GM23338 (cell line): ENCODE results near the gene MYH15. TPM values are rescaled to one million over a fixed set of nuclear protein-coding genes. Genes with fewer than 3 reads are reported as not detected.

ENCODE experiments used
- ATAC-seq: fragments of 200-7000 bp; cut with Tn5 transposase; 3 replicates; pipeline ENCODE4 v1.9.1; 2020
- DNase-seq: peaks from one replicate; pipeline ENCODE4 v3.0.0-alpha.2; 2015; ENCODE audit warnings: low spot score
- H2AFZ ChIP-seq: fragments of 200-600 bp; sonication (generic); 2 replicates; pipeline ENCODE4 v1.8.0; 2016; ENCODE audit warnings: antibody characterized with exemption, mild to moderate bottlenecking, moderate library complexity
- H3F3A ChIP-seq: fragments of 200-600 bp; sonication (generic); replicated peaks from 2 replicates; pipeline ENCODE4 v1.8.0; 2017; ENCODE audit warnings: antibody characterized with exemption, mixed run types, low read depth
- H3K27ac ChIP-seq: fragments of 200-600 bp; sonication (generic); 2 replicates; pipeline ENCODE4 v1.6.1; 2016; ENCODE audit warnings: low read depth
- H3K27me3 ChIP-seq: fragments of 200-600 bp; sonication (generic); 2 replicates; pipeline ENCODE4 v1.8.0; 2016; ENCODE audit warnings: mild to moderate bottlenecking, mixed run types, moderate library complexity; ENCODE audit not compliant: insufficient read depth
- H3K36me3 ChIP-seq: fragments of 200-600 bp; sonication (generic); 2 replicates; pipeline ENCODE4 v1.8.0; 2016; ENCODE audit warnings: mild to moderate bottlenecking; ENCODE audit not compliant: insufficient read depth
- H3K4me1 ChIP-seq: fragments of 200-600 bp; sonication (generic); 2 replicates; pipeline ENCODE4 v1.8.0; 2016; ENCODE audit warnings: mild to moderate bottlenecking, moderate library complexity; ENCODE audit not compliant: insufficient read depth
- H3K4me2 ChIP-seq: fragments of 200-600 bp; sonication (generic); 2 replicates; pipeline ENCODE4 v1.7.1; 2017; ENCODE audit warnings: mixed run types
- H3K4me3 ChIP-seq: fragments of 200-600 bp; sonication (generic); 2 replicates; pipeline ENCODE4 v1.6.1; 2016; ENCODE audit warnings: mixed run types
- H3K79me2 ChIP-seq: fragments of 200-600 bp; sonication (generic); replicated peaks from 2 replicates; pipeline ENCODE4 v1.8.0; 2017; ENCODE audit warnings: mild to moderate bottlenecking; ENCODE audit not compliant: insufficient read depth
- H3K9me2 ChIP-seq: fragments of 200-600 bp; sonication (generic); 2 replicates; pipeline ENCODE4 v1.8.0; 2017; ENCODE audit not compliant: insufficient read depth
- H4K20me1 ChIP-seq: fragments of 200-600 bp; sonication (generic); replicated peaks from 2 replicates; pipeline ENCODE4 v1.8.0; 2017; ENCODE audit warnings: mild to moderate bottlenecking; ENCODE audit not compliant: insufficient read depth
- H3K27ac Mint-ChIP-seq: 2 replicates; pipeline ENCODE4 v1.8.0; 2020; ENCODE audit warnings: inconsistent platforms, mild to moderate bottlenecking, moderate library complexity, mixed read lengths
- H3K27me3 Mint-ChIP-seq: 3 replicates; pipeline ENCODE4 v1.8.0; 2022; ENCODE audit warnings: low read depth, mild to moderate bottlenecking, moderate library complexity, mixed read lengths, inconsistent platforms; ENCODE audit not compliant: insufficient read depth, poor library complexity
- H3K36me3 Mint-ChIP-seq: 3 replicates; pipeline ENCODE4 v1.8.0; 2021; ENCODE audit warnings: low read depth, mild to moderate bottlenecking, inconsistent platforms, moderate library complexity, mixed read lengths
- H3K4me1 Mint-ChIP-seq: 3 replicates; pipeline ENCODE4 v1.8.0; 2020; ENCODE audit warnings: mild to moderate bottlenecking, inconsistent platforms, mixed read lengths
- H3K4me3 Mint-ChIP-seq: 3 replicates; pipeline ENCODE4 v1.8.0; 2021; ENCODE audit warnings: moderate library complexity, mild to moderate bottlenecking, inconsistent platforms, mixed read lengths
- H3K9me3 Mint-ChIP-seq: 3 replicates; pipeline ENCODE4 v1.8.0; 2020; ENCODE audit warnings: moderate library complexity, mild to moderate bottlenecking, inconsistent platforms, mixed read lengths
- CREB1 ChIP-seq: fragments of 250-450 bp; sonication (Bioruptor Pico); IDR thresholded peaks from 2 replicates; pipeline ENCODE4 v1.5.0; 2020; ENCODE audit warnings: low read depth, mild to moderate bottlenecking, moderate library complexity
- CTCF ChIP-seq, 2 experiments: fragments of 200-600 bp in 1 of 2; sonication (generic) in 1 of 2; conservative IDR thresholded peaks; 2 replicates each; pipeline versions ENCODE4 v1.5.1 to v1.6.1; 2016 to 2017; ENCODE audit warnings: antibody characterized with exemption in 2 of 2, low read depth in 2 of 2, mild to moderate bottlenecking in 2 of 2, moderate library complexity in 1 of 2
- ETS1 ChIP-seq: IDR thresholded peaks from 2 replicates; pipeline ENCODE4 v1.6.1; 2016; ENCODE audit warnings: antibody characterized with exemption
- EZH2 ChIP-seq: fragments of 200-600 bp; sonication (generic); IDR thresholded peaks from one replicate; pipeline ENCODE4 v1.8.0; 2017; ENCODE audit warnings: antibody characterized with exemption, mild to moderate bottlenecking, low read depth; ENCODE audit not compliant: unreplicated experiment
- EZH2phosphoT487 ChIP-seq: fragments of 200-600 bp; sonication (generic); IDR thresholded peaks from one replicate; pipeline ENCODE4 v1.8.1; 2018; ENCODE audit warnings: antibody characterized with exemption; ENCODE audit not compliant: unreplicated experiment
- JUNB ChIP-seq: IDR thresholded peaks from one replicate; pipeline ENCODE4 v1.6.1; 2016; ENCODE audit warnings: antibody characterized with exemption; ENCODE audit not compliant: unreplicated experiment
- NANOG ChIP-seq: IDR thresholded peaks from 2 replicates; pipeline ENCODE4 v1.6.1; 2016; ENCODE audit warnings: antibody characterized with exemption, borderline replicate concordance
- POLR2AphosphoS5 ChIP-seq: IDR thresholded peaks from 2 replicates; pipeline ENCODE4 v1.6.1; 2016; ENCODE audit warnings: antibody characterized with exemption, low read depth
- STAT1 ChIP-seq: IDR thresholded peaks from one replicate; pipeline ENCODE4 v1.6.1; 2016; ENCODE audit warnings: antibody characterized with exemption; ENCODE audit not compliant: unreplicated experiment
- ZNF114 ChIP-seq: fragments of 250-450 bp; sonication (Bioruptor Pico); IDR thresholded peaks from 2 replicates; pipeline ENCODE4 v1.5.0; 2020; ENCODE audit warnings: mild to moderate bottlenecking, moderate library complexity
- ZNF462 ChIP-seq: fragments of 250-450 bp; sonication (Bioruptor Pico); IDR thresholded peaks from 2 replicates; pipeline ENCODE4 v1.5.0; 2020; ENCODE audit warnings: mild to moderate bottlenecking, moderate library complexity
- polyA plus RNA-seq: library from polyadenylated mRNA; unstranded; fragments of >200 nt; fragmentation: Nextera tagmentation; extraction: Ambion mirVana; gene quantifications from 2 replicates; pipeline ENCODE4 v1.2.1, GENCODE V29; 2016
- total RNA-seq: library from RNA; depleted of rRNA; stranded (reverse); fragments of >200 nt; shearing (Covaris generic); gene quantifications from 2 replicates; pipeline ENCODE4 v1.2.3, GENCODE V29; 2014

Gene MYH15
- total and polyA plus RNA-seq, 2 experiments from 2014 or later: 0.07 TPM; not detected in 1

- TF ChIP-seq EZH2 (no peak), ETS1 (no peak), ZNF114 (CRISPR knock-in tag) (no peak), NANOG (no peak), JUNB (no peak), POLR2AphosphoS5 (no peak), STAT1 (no peak), CTCF (conservative IDR thresholded peaks at IDR 0.05; ENCODE audit: low read depth in 2 of 2) (no peak)
Measured at GRCh38 chr3:108548886-108549285, 38.5 kb upstream of the MYH15 start (continued).

GRCh38 chr3:108548304-108548703 lies 37.9 kb upstream of the MYH15 start:
- no peak for DNase-seq
- Histone ChIP-seq H3K4me2 (no peak overlapping the region), H3K4me3 (no peak overlapping the region), H3K4me1 (0 out of 2 replicates have a peak, but pooled peaks cover 4% of the 10 kb centered on the region), H4K20me1 (no peaks in the 10 kb centered on the region), H3K27ac (no peak overlapping the region), H3K36me3 (peaks cover 15% of the 10 kb centered on the region; the same call in 1 of the 2 replicates), H2AFZ (no peak overlapping the region), H3F3A (no peaks in the 10 kb centered on the region), H3K27me3 (no peaks in the 10 kb centered on the region), H3K9me2 (no peaks in the 10 kb centered on the region), H3K79me2 (no peaks in the 10 kb centered on the region)
- Mint-ChIP-seq H3K4me1 (peaks cover 5% of the 10 kb centered on the region; the same call in 2 of the 3 replicates), H3K27ac (no peak overlapping the region), H3K4me3 (no peak overlapping the region), H3K36me3 (peaks cover 40% of the 10 kb centered on the region), H3K9me3 (no peaks in the 10 kb centered on the region), H3K27me3 (no peaks in the 10 kb centered on the region)
- no peak for TF ChIP-seq POLR2AphosphoS5
- no peak for ATAC-seq

- no peaks in the 10 kb centered on the region for H3F3A ChIP-seq
- Mint-ChIP-seq H3K4me3 (no peak overlapping the region), H3K36me3 (peaks cover 42% of the 10 kb centered on the region), H3K27ac (no peak overlapping the region), H3K4me1 (peaks cover 3% of the 10 kb centered on the region; the same call in 2 of the 3 replicates), H3K27me3 (no peaks in the 10 kb centered on the region), H3K9me3 (no peaks in the 10 kb centered on the region)
- ATAC-seq: no peak
- no peak for DNase-seq
- H3K4me3 ChIP-seq: no peak overlapping the region
- H3K27ac ChIP-seq: no peak overlapping the region
- H3K4me2 ChIP-seq: no peak overlapping the region
- H3K79me2 ChIP-seq: no peaks in the 10 kb centered on the region
- peaks cover 9% of the 10 kb centered on the region; the same call in 1 of the 2 replicates for H3K36me3 ChIP-seq
- H3K27me3 ChIP-seq: no peaks in the 10 kb centered on the region
- H3K4me1 ChIP-seq: 0 out of 2 replicates have a peak, but pooled peaks cover 4% of the 10 kb centered on the region
- H2AFZ ChIP-seq: no peak overlapping the region
- H4K20me1 ChIP-seq: no peaks in the 10 kb centered on the region
- H3K9me2 ChIP-seq: no peaks in the 10 kb centered on the region
- no peak for TF ChIP-seq EZH2phosphoT487
- no peak for TF ChIP-seq POLR2AphosphoS5
- TF ChIP-seq ZNF462: no peak
- TF ChIP-seq JUNB: no peak
- TF ChIP-seq ZNF114 (CRISPR knock-in tag): no peak
- TF ChIP-seq CREB1: no peak
Measured at GRCh38 chr3:108546692-108547091, 36.3 kb upstream of the MYH15 start.
